GM18909 (cell line): ENCODE results near the gene ITGB7.

Source experiments
- ATAC-seq: cut with Tn5 transposase; IDR thresholded peaks from one replicate; pipeline ENCODE4 v1.9.1; 2021; ENCODE audit warnings: mild to moderate bottlenecking; ENCODE audit not compliant: unreplicated experiment, poor library complexity

ITGB7 gene

GRCh38 chr12:53159195-53159839 is 47.7 kb downstream of the ITGB7 start:
- ATAC-seq = peak; percentile 73

GRCh38 chr12:53152390-53152789 is 54.7 kb downstream of the ITGB7 start:
- ATAC-seq = no peak

- ATAC-seq = no peak
Measured at GRCh38 chr12:53151039-53151438, 56.0 kb downstream of the ITGB7 start.

- no peak for ATAC-seq
Measured at GRCh38 chr12:53147653-53148052, 59.4 kb downstream of the ITGB7 start.

GRCh38 chr12:53147181-53147580 is 59.9 kb downstream of the ITGB7 start:
- no peak for ATAC-seq

- no peak for ATAC-seq
Measured at GRCh38 chr12:53145383-53146260, 61.4 kb downstream of the ITGB7 start.

- ATAC-seq = no peak
Measured at GRCh38 chr12:53143355-53143754, 63.7 kb downstream of the ITGB7 start.
